Measurements from ENCODE around the gene DARS2.
"Not testable (repeated sequence)": the region's sequence is repeated elsewhere in the genome, so short reads cannot be mapped to it uniquely, and the experiment has no call there.

Gene DARS2

DNA sequence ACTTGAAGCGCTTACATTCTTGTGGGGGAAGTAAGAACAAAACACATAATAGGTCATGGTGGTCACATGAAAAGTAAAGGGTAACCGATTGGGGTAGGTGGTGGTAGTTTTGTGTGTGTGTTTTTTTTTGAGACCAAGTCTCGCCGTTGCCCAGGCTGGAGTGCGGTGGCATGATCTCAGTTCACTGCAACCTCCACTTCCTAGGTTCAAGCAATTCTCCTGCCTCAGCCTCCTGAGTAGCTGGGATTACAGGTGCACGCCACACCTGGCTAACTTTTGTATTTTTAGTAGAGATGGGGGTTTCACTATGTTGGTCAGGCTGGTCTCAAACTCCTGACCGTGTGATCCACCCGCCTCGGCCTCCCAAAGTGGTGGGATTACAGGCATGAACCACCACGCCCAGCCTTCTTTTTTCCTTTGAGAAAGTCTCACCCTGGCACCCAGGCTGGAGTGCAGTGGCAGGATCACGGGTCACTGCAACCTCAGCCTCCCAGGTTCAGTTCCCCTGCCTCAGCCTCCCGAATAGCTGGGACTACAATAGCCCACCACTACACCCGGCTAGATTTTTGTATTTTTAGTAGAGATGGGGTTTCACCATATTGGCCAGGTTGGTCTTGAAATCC is 37.8 kb downstream of the DARS2 start:
- DNase-seq (ENCODE audit: low read depth in 2 of 3, low spot score in 1 of 3), result peak in 1 of 3 donors; percentile 27

DNA sequence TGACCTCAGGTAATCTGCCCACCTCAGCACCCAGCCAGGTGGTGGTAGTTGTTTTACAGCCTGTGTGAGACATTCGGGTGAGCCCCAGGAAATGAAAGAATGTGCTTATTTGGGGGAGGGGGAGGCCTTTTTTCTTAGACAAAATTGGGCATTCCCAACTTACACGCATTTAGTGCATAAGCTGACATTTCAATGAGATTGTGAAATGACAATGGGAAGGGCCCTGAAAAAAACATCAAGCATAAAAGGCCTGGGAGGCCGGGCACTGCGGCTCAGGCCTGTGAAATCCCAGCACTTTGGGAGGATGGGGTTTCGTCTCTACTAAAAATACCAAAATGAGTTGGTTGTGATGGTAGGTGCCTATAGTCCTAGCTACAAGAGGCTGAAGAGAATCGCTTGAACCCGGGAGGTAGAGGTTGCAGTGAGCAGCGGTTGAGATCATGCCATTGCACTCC is 38.3 kb downstream of the DARS2 start:
- no peak for DNase-seq (ENCODE audit: low read depth in 2 of 3, low spot score in 1 of 3)

DNA sequence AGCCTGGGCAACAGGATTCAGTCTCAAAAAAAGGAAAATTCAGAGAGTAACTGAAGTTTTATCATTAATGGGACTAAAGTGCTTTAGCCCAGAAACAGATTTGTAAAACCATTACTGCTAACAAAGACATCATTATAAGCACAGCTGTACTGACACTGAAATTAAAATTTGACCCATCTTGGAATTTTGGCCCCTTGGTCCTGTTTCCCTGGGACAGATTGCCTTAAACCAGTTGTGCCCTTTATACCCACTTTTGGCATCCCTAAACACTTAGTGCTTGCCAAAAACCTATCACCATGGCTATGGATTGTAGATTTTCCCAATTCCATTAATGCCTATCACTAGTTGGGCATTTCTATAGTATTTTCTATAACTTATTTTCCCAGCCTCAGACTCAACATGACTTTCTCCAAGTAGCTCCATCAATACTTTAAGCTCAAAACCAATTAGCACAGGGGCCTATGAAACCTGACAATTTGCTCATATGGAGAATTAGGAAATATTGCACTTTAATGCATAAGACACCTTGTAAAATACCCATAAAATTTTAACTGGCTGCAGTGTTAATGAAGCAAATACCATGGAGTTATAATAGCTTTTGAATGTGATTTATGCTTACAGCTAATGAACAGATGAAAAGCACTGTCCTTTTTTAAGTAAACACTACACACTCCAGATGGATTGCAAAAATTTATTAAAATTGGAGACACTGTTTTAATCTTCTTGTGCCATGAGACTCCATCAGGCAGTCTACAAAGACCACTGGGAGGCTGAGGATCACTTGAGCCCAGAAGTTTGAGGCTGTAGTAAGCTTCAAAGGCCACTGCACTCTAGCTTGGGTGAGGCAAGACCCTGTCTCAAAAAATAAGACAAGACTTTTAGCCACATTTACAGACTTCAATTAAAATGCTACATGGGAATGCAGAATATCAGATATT is 39.0 kb downstream of the DARS2 start:
- DNase-seq (ENCODE audit: low read depth in 2 of 3, low spot score in 1 of 3), result no peak

DNA sequence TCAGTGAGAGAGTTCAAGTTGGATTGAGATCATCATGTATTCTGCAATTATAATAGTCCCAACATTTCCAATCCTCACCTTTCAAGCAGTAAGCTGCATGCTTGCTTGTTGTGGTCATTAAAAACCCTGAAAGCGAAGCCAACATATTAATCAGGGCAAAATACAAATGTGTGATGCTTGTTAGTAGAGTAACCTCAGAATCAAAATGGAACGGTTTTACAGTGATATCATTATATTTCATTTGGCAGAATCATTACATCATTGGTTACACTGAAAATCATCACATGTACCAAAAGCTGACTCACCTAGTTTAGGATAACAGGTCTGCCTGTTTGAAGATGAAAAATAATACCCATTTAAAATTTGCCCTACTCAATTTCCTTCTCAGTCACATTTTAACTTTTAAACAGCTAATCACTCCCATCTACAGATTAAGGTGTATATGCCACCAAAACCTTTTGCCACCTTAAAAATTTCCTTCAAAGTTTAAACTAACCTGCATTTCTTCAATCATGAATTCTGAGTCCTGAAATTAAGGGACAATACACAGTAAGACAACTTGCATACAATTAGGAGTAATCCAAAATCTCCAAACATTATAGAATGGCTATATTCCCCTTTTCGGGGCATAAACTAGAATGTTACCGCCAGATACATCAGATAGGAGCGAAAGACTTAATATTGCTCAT is 39.9 kb downstream of the DARS2 start:
- no peak for DNase-seq (ENCODE audit: low read depth in 2 of 3, low spot score in 1 of 3)

DNA sequence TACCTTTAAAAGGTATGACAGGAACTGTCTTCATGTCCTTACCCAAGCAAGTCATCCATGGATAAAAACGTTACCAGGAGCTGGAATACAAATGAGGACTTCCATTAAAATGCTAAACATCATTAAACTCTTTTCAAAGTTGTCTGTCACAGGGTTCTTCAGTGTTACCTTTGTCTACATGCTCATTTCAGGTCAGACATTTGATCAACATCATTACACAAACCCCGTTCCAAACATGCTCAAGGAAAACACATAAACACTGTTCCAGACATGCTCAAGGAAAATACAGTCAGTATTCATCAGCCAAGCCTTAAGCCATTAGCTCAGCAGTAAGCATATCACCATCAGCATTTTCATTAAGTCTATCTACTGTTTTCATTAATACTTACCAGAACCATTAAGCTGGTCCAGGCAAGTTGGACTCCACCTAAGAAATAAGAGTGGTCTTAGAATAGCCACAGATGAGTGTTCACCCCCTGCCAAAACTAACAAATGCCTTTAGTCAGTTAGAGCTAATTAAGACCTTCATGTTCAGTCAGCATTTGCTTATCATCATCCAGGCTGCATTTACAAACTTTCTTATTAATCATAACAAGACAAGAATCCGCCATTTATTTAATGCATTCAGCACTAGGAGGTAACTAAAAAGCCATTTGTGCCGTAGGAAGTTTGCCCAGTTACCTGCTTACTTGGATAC is 41.1 kb downstream of the DARS2 start:
- no peak for DNase-seq (ENCODE audit: low read depth in 2 of 3, low spot score in 1 of 3)

DNA sequence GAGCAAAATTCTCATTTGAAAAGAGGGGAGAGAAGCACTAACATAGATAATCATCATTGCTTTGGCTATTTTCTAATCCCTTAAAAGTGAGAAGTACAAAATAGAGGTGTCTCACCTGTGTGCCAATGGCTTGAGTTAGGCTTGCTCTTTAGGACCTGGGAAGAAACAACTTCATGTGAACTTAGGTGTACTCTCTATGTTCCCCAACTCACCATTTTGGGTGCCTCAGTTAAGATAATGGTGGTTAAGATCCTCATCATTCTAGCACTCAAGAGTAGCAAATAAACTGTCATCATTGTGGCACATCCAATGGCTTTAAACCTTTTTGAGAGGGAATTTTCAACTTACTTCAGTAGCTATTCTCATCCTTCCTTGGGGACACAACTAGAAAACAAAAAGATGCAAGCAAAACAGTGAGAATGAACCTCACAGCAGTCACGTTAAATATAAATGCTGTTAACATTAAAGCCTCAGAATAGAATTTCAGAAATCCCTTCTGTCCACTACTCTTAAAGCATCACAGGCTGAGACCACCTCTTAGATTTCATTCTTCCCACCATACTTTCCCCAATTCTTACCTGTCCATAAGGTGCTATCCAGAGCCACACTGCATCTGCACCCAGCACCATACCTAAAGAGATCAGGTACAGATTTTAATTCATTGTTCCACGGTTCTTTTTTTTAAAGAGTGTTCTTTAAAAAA is 42.1 kb downstream of the DARS2 start:
- no peak for DNase-seq (ENCODE audit: low read depth in 2 of 3, low spot score in 1 of 3)

DNA sequence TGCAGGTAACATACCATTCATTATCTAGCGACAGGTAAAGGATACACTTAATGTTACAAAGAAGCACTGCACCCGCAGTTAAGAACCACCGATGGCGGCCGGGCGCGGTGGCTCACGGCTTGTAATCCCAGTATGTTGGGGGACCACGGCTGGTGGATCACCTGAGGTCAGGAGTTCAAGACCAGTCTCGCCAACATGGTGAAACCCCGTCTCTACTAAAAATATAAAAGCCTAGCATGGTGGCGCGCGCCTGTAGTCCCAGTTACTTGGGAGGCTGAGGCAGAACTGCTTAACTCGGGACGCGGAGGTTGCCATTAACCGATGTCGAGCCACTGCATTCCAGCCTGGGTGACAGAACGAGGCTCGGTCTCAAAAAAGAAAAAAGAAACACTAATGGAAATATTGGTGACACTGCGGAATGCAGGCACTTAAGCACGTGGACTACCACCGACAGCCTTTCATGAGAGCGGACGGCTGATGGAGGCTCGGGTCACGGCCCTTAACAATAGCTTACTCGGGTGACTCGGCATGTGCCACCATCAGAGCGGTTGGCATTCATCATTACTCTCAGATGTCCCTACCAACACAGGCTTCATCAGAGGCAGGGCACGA is 42.8 kb downstream of the DARS2 start:
- DNase-seq (ENCODE audit: low read depth in 2 of 3, low spot score in 1 of 3), result peak in 1 of 3 donors; percentile 37

DNA sequence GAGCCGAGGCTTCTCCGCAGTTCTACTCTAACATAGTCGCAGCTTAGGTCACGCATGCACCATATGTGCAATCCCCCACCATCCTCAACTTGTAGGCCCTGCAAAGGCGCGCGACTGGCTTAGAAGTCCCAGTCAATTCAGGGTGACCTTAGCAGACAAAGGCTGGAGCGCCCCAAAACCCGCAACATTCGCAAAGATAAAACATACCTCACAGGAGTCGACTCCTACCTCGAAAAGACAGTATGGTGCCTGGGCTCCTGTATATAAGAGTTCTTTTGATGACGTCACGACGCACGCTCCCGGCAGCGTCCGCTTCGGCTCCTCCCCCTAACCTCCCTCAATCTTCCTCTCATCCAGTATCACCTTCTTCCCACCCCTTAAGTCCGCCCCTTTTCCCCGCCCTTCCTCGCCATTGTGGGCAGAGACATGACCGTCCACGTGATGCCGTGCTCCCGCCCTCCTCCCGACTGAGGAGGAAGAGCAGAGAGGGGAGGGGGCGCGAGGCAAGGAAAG is 43.3 kb downstream of the DARS2 start, which contains the start of gene GAS5:
TSS of gene GAS5 (minus strand) at position 237 of the 513 bp plus-strand sequence.
- peak; percentile 99 to 100 (median 100) for DNase-seq (ENCODE audit: low read depth in 2 of 3, low spot score in 1 of 3)

DNA sequence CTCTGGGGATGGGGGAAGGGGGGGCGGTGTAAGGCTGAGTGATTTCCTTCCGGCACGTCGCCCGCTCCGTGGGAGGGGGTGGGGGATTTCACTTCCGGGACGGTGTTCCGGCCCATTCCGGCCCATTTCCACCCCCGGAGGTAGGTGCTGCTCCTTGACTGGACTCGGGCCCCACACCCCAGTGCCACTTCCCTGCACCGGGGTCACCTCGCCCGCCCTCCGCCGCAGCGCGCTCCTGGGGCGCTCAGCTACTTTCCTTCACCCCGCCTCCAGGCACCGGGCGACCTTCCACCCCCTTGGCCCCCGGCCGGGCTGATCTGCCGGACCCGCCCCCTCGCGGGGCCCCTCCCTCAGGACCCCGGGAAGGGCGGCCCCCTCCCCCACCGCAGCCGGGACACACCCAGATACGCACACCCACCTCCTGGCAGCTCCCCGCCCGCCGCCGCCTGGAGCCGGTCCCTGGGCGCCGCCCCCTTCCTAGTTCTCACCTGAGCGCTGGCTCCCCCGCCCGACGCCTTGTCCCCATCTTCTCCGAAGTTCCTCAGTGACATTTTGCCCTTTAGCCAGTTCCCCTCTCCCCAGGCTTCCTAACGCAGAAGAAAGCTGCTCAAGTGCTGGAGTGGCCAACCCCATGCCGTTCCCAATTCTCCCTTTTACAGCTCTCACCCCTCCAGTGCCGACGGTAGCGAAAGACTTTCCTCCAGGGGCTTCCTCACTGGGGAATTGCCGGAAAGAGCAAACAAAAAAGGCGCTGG is 44.0 kb downstream of the DARS2 start, which contains the start of gene ZBTB37:
TSS of gene ZBTB37 (plus strand) at position 115 of the 755 bp plus-strand sequence. CDS start 1,846 bp downstream, outside the sequence.
- DNase-seq (ENCODE audit: low read depth in 2 of 3, low spot score in 1 of 3), result peak; percentile 91 to 93 (median 92)

DNA sequence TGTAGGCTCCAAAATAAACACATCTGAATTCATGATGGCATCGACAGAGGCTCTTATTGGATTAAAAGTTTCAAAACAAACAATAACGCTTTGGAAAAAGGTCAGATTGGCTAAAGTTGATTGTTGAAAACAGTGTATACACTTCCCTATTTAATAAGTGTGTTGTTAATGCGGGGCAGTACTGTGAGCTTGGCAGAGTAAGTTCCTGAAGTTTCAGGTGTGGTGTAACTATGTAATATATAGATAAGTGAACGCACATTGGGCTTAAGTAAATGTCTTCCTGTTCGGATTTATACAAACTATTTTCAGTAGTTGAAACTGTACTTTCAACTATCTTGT is 44.5 kb downstream of the DARS2 start:
- DNase-seq (ENCODE audit: low read depth in 2 of 3, low spot score in 1 of 3), result no peak

DNA sequence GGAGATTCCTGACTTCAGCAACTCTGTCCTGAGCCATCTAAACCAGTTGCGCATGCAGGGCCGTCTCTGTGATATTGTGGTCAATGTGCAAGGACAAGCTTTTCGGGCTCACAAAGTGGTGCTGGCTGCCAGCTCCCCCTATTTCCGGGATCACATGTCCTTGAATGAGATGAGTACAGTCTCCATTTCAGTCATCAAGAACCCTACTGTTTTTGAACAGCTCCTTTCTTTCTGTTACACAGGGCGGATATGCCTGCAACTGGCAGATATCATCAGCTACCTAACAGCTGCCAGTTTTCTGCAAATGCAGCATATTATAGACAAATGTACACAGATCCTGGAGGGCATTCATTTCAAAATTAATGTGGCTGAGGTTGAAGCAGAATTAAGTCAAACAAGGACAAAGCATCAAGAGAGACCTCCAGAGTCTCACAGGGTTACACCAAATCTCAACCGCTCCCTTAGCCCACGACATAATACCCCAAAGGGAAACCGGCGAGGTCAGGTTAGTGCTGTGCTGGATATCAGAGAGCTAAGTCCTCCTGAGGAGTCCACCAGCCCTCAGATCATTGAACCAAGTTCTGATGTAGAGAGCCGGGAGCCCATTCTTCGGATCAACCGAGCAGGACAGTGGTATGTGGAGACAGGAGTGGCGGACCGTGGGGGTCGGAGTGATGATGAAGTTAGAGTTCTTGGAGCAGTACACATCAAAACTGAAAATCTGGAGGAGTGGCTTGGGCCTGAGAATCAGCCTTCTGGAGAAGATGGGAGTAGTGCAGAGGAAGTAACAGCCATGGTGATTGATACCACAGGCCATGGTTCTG is 46.0 kb downstream of the DARS2 start:
- DNase-seq (ENCODE audit: low read depth in 2 of 3, low spot score in 1 of 3), result peak in 1 of 3 donors; percentile 13

DNA sequence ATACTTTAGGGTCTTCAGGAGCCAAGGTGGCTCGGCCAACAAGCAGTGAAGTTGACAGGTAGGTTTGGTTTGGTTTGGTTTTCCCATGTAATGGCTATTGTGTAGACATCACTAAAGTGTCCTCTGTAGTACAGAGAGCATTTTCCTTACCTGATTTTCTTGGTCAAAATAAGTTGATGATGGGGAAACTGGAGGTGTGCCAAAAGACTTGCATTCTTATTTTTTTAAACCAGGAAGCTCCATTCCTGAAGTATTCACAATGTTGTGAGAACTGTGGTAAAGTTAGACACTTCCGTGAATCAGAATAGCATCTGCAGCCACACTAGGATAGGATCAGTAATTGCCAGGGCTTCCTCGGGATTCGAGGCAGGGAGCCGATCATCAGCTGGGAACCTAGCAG is 46.6 kb downstream of the DARS2 start:
- DNase-seq (ENCODE audit: low read depth in 2 of 3, low spot score in 1 of 3), result no peak

DNA sequence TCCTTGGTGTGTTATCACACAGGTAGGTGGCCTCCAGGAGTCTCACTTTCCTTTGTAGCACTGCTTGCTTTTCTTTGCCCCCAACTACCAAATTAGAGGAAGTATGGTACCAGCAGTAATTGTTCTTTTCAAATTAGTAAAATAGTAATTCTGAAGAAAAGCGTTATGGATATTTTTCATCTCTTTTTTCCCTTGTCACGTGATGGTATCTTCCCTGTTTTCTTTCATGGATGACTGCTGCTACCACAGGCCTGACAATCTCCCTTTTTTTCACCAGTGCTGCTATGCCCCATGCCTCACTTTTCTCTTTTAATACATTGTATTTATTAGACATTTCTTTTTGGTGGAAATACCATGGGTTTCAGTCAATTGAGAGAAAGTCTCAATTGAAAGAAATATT is 47.0 kb downstream of the DARS2 start:
- no peak for DNase-seq (ENCODE audit: low read depth in 2 of 3, low spot score in 1 of 3)

DNA sequence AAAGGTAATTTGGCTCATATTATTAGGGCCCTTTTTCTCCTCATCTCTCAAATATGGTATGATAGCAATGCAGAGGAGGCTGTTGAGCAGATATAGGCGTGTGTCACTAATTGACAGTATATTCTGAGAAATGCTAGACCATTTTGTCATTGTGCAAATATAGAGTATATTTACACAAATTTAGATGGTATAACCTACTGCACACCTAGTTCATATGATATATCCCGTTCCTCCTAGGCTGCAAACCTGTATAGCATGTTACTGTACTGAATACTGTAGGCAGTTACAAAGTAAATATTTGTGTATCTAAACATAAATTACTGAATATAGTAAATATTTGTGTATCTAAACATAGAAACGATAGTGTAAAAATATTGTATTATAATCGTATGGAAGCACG is 52.3 kb downstream of the DARS2 start:
- no peak for DNase-seq (ENCODE audit: low read depth in 2 of 3, low spot score in 1 of 3)

DNA sequence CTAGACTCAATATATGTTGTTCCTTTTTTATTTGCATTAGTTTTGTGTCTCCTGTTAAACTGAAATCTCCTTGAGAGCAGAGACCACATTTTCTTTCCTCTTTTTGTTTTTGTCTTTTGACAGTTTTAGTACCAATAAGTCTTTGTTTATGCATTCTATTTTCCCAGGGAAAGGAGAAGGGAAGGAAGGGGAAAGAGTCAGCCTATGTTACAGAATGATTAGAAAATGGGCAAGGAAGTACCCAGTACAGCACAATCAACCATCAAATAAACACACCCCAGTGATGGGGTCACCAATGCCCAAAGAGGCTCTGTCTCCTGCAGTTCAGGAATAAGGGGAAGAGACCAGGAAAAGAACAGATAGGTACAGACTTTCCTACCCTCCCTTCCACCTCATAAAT is 53.8 kb downstream of the DARS2 start:
- no peak for DNase-seq (ENCODE audit: low read depth in 2 of 3, low spot score in 1 of 3)

DNA sequence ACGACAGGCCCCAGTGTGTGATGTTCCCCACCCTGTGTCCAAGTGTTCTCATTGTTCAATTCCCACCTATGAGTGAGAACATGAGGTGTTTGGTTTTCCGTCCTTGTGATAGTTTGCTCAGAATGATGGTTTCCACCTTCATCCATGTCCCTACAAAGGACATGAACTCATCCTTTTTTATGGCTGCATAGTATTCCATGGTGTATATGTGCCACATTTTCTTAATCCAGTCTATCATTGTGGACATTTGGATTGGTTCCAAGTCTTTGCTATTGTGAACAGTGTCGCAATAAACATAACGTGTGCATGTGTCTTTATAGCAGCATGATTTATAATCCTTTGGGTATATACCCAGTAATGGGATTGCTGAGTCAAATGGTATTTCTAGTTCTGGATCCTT is 56.6 kb downstream of the DARS2 start:
- not testable (repeated sequence) for DNase-seq (ENCODE audit: low read depth in 2 of 3, low spot score in 1 of 3)

DNA sequence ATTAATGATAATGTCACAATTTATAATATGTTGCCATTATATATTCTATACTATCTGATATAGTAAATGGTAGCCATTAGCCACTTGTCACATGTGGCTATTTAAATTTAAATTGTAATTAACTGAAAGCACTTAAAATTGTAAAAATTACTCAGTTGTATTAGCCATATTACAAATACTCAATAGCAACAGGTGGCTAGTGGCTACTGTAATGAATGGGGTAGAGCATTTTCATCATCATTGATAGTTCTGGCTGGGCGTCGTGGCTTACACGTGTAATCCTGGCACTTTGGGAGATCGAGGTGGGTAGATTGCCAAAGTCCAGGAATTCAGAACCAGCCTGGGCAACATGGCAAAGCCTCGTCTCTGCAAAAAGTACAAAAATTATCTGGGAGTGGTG is 60.2 kb downstream of the DARS2 start:
- DNase-seq (ENCODE audit: low read depth in 2 of 3, low spot score in 1 of 3), result no peak
